ENCODE data around the gene C19orf47. TPM values are rescaled to one million over a fixed set of nuclear protein-coding genes. Genes with fewer than 3 reads are reported as not detected.
A peak's percentile ranks its signal among the peaks of the same experiment; 100 is the strongest.
"Not testable (repeated sequence)": the region's sequence is repeated elsewhere in the genome, so short reads cannot be mapped to it uniquely, and the experiment has no call there.

C19orf47 gene
- total and polyA plus RNA-seq, 7 experiments from 2014 or later = 9.1 to 20.3 (median 13.6) TPM

GRCh38 chr19:40377876-40378385, 29.7 kb upstream of the C19orf47 start:
- H3K27ac Mint-ChIP-seq = peak overlapping the region in 1 of 9 donors; percentile 23
- intact Hi-C loops (cut with micrococcal nuclease) = no loop called here
- DNase-seq = no peak
- H3K4me1 ChIP-seq (ENCODE audit: control insufficient read depth in 2 of 2, insufficient read depth in 2 of 2, low read length in 2 of 2) = no peaks in the 10 kb centered on the region
- no peaks in the 10 kb centered on the region for H3K9me3 Mint-ChIP-seq
- H3K27me3 Mint-ChIP-seq = no peaks in the 10 kb centered on the region
- H3K4me1 Mint-ChIP-seq = peaks cover 0 to 9% (median 8%) of the 10 kb centered on the region in 7 donors
- H3K9me3 ChIP-seq (ENCODE audit: control insufficient read depth in 2 of 3, low read length in 3 of 3) = no peaks in the 10 kb centered on the region
- H3K27me3 ChIP-seq (ENCODE audit: control insufficient read depth in 2 of 2, insufficient read depth in 2 of 2, low read length in 2 of 2) = no peaks in the 10 kb centered on the region
- H3K36me3 Mint-ChIP-seq = peaks cover 0 to 11% (median 5%) of the 10 kb centered on the region in 5 donors
- peaks cover 0 to 46% (median 6%) of the 10 kb centered on the region in 3 experiments for H3K36me3 ChIP-seq (ENCODE audit: control insufficient read depth in 2 of 3, insufficient read depth in 3 of 3, low read length in 3 of 3)
- H3K27ac ChIP-seq (ENCODE audit: low read depth, low read length) = no peak overlapping the region
- H3K4me3 ChIP-seq (ENCODE audit: low read length) = no peak overlapping the region
- no peak overlapping the region for H3K4me3 Mint-ChIP-seq
- CTCF ChIA-PET = no interaction called here
- ATAC-seq = no peak
- POLR2A ChIA-PET = no interaction called here

GRCh38 chr19:40376286-40376862, 28.2 kb upstream of the C19orf47 start:
- Histone ChIP-seq H3K4me1 (ENCODE audit: control insufficient read depth in 2 of 2, insufficient read depth in 2 of 2, low read length in 2 of 2) (no peaks in the 10 kb centered on the region), H3K27ac (ENCODE audit: low read depth, low read length) (no peak overlapping the region), H3K27me3 (ENCODE audit: control insufficient read depth in 2 of 2, insufficient read depth in 2 of 2, low read length in 2 of 2) (no peaks in the 10 kb centered on the region), H3K4me3 (ENCODE audit: low read length) (no peak overlapping the region), H3K36me3 (ENCODE audit: control insufficient read depth in 2 of 3, insufficient read depth in 3 of 3, low read length in 3 of 3) (peaks cover 0 to 61% (median 6%) of the 10 kb centered on the region in 3 experiments), H3K9me3 (ENCODE audit: control insufficient read depth in 2 of 3, low read length in 3 of 3) (no peaks in the 10 kb centered on the region)
- no peak for ATAC-seq
- H3K27ac Mint-ChIP-seq = peak overlapping the region in 2 of 9 donors; percentile 44 to 46
- H3K4me3 Mint-ChIP-seq = no peak overlapping the region
- no peak for DNase-seq
- intact Hi-C loops (cut with micrococcal nuclease) = no loop called here
- no peaks in the 10 kb centered on the region for H3K9me3 Mint-ChIP-seq
- H3K27me3 Mint-ChIP-seq = no peaks in the 10 kb centered on the region
- POLR2A ChIA-PET = no interaction called here
- CTCF ChIA-PET = no interaction called here
- peaks cover 0 to 9% (median 8%) of the 10 kb centered on the region in 7 donors for H3K4me1 Mint-ChIP-seq
- peaks cover 0 to 13% (median 9%) of the 10 kb centered on the region in 5 donors for H3K36me3 Mint-ChIP-seq

- DNase-seq (no peak), ATAC-seq (no peak)
- intact Hi-C loops (cut with micrococcal nuclease) = no loop called here
- Histone ChIP-seq H3K36me3 (ENCODE audit: control insufficient read depth in 2 of 3, insufficient read depth in 3 of 3, low read length in 3 of 3) (peaks cover 0 to 79% (median 6%) of the 10 kb centered on the region in 3 experiments), H3K4me1 (ENCODE audit: control insufficient read depth in 2 of 2, insufficient read depth in 2 of 2, low read length in 2 of 2) (no peaks in the 10 kb centered on the region), H3K4me3 (ENCODE audit: low read length) (no peak overlapping the region), H3K27me3 (ENCODE audit: control insufficient read depth in 2 of 2, insufficient read depth in 2 of 2, low read length in 2 of 2) (no peaks in the 10 kb centered on the region), H3K27ac (ENCODE audit: low read depth, low read length) (no peak overlapping the region), H3K9me3 (ENCODE audit: control insufficient read depth in 2 of 3, low read length in 3 of 3) (no peaks in the 10 kb centered on the region)
- ChIA-PET CTCF (no interaction called here), POLR2A (no interaction called here)
- H3K4me3 Mint-ChIP-seq = no peak overlapping the region
- no peaks in the 10 kb centered on the region for H3K27me3 Mint-ChIP-seq
- peak overlapping the region in 2 of 9 donors; percentile 69 to 82 for H3K27ac Mint-ChIP-seq
- no peaks in the 10 kb centered on the region for H3K9me3 Mint-ChIP-seq
- H3K36me3 Mint-ChIP-seq = peaks cover 3 to 24% (median 9%) of the 10 kb centered on the region in 5 donors
- peaks cover 0 to 9% (median 8%) of the 10 kb centered on the region in 7 donors for H3K4me1 Mint-ChIP-seq
Observed at GRCh38 chr19:40374084-40374483, 25.9 kb upstream of the C19orf47 start.

GRCh38 chr19:40371802-40372122, 23.6 kb upstream of the C19orf47 start:
- no peaks in the 10 kb centered on the region for H3K27me3 ChIP-seq (ENCODE audit: control insufficient read depth in 2 of 2, insufficient read depth in 2 of 2, low read length in 2 of 2)
- no peaks in the 10 kb centered on the region for H3K9me3 ChIP-seq (ENCODE audit: control insufficient read depth in 2 of 3, low read length in 3 of 3)
- peaks cover 0 to 10% (median 8%) of the 10 kb centered on the region in 7 donors for H3K4me1 Mint-ChIP-seq
- H3K36me3 Mint-ChIP-seq = peaks cover 3 to 36% (median 13%) of the 10 kb centered on the region in 5 donors
- intact Hi-C loops (cut with micrococcal nuclease) = no loop called here
- H3K27ac Mint-ChIP-seq = peak overlapping the region in 1 of 9 donors; percentile 28
- H3K27me3 Mint-ChIP-seq = no peaks in the 10 kb centered on the region
- DNase-seq (no peak), ATAC-seq (no peak)
- H3K27ac ChIP-seq (ENCODE audit: low read depth, low read length) = no peak overlapping the region
- POLR2A ChIA-PET = no interaction called here
- no peak overlapping the region for H3K4me3 ChIP-seq (ENCODE audit: low read length)
- no peak overlapping the region for H3K4me3 Mint-ChIP-seq
- H3K36me3 ChIP-seq (ENCODE audit: control insufficient read depth in 2 of 3, insufficient read depth in 3 of 3, low read length in 3 of 3) = peaks cover 0 to 80% (median 0%) of the 10 kb centered on the region in 3 experiments
- H3K4me1 ChIP-seq (ENCODE audit: control insufficient read depth in 2 of 2, insufficient read depth in 2 of 2, low read length in 2 of 2) = no peaks in the 10 kb centered on the region
- CTCF ChIA-PET = no interaction called here
- no peaks in the 10 kb centered on the region for H3K9me3 Mint-ChIP-seq

GRCh38 chr19:40370997-40371801, 23.0 kb upstream of the C19orf47 start:
- ATAC-seq = no peak
- H3K36me3 ChIP-seq (ENCODE audit: control insufficient read depth in 2 of 3, insufficient read depth in 3 of 3, low read length in 3 of 3) = peaks cover 0 to 80% (median 0%) of the 10 kb centered on the region in 3 experiments
- no peak overlapping the region for H3K4me3 Mint-ChIP-seq
- ChIA-PET POLR2A (no interaction called here), CTCF (no interaction called here)
- no peaks in the 10 kb centered on the region for H3K27me3 ChIP-seq (ENCODE audit: control insufficient read depth in 2 of 2, insufficient read depth in 2 of 2, low read length in 2 of 2)
- no peak overlapping the region for H3K27ac ChIP-seq (ENCODE audit: low read depth, low read length)
- no peaks in the 10 kb centered on the region for H3K9me3 Mint-ChIP-seq
- no peaks in the 10 kb centered on the region for H3K4me1 ChIP-seq (ENCODE audit: control insufficient read depth in 2 of 2, insufficient read depth in 2 of 2, low read length in 2 of 2)
- H3K4me1 Mint-ChIP-seq = peaks cover 0 to 10% (median 8%) of the 10 kb centered on the region in 7 donors
- no peaks in the 10 kb centered on the region for H3K27me3 Mint-ChIP-seq
- H3K27ac Mint-ChIP-seq = peak overlapping the region in 1 of 9 donors; percentile 14
- no peak for DNase-seq
- intact Hi-C loops (cut with micrococcal nuclease) = no loop called here
- H3K36me3 Mint-ChIP-seq = peaks cover 3 to 36% (median 13%) of the 10 kb centered on the region in 5 donors
- H3K4me3 ChIP-seq (ENCODE audit: low read length) = no peak overlapping the region
- no peaks in the 10 kb centered on the region for H3K9me3 ChIP-seq (ENCODE audit: control insufficient read depth in 2 of 3, low read length in 3 of 3)

GRCh38 chr19:40370253-40370652, 22.1 kb upstream of the C19orf47 start:
- peak overlapping the region in 1 of 9 donors; percentile 54 for H3K27ac Mint-ChIP-seq

More at GRCh38 chr19:40370253-40370652, 22.1 kb upstream of the C19orf47 start:
- H3K4me1 ChIP-seq (ENCODE audit: control insufficient read depth in 2 of 2, insufficient read depth in 2 of 2, low read length in 2 of 2); H3K4me3 Mint-ChIP-seq; H3K4me3 ChIP-seq (ENCODE audit: low read length); H3K27ac ChIP-seq (ENCODE audit: low read depth, low read length); ATAC-seq; intact Hi-C loops (cut with micrococcal nuclease); H3K9me3 ChIP-seq (ENCODE audit: control insufficient read depth in 2 of 3, low read length in 3 of 3); POLR2A ChIA-PET; H3K27me3 ChIP-seq (ENCODE audit: control insufficient read depth in 2 of 2, insufficient read depth in 2 of 2, low read length in 2 of 2); H3K27me3 Mint-ChIP-seq; H3K9me3 Mint-ChIP-seq; DNase-seq; CTCF ChIA-PET: not testable (repeated sequence)
- peaks cover 3 to 36% (median 15%) of the 10 kb centered on the region in 5 donors for H3K36me3 Mint-ChIP-seq
- H3K36me3 ChIP-seq (ENCODE audit: control insufficient read depth in 2 of 3, insufficient read depth in 3 of 3, low read length in 3 of 3) = peaks cover 0 to 79% (median 0%) of the 10 kb centered on the region in 3 experiments
- H3K4me1 Mint-ChIP-seq = peaks cover 3 to 15% (median 11%) of the 10 kb centered on the region in 7 donors
